NCI-H1930 (cell line): ENCODE results near the gene OASL.

Experiments used
- DNase-seq, 2 experiments: peaks; one replicate each; lab custom pipeline; 2025; lab: John Stamatoyannopoulos, UW

Gene OASL

DNA sequence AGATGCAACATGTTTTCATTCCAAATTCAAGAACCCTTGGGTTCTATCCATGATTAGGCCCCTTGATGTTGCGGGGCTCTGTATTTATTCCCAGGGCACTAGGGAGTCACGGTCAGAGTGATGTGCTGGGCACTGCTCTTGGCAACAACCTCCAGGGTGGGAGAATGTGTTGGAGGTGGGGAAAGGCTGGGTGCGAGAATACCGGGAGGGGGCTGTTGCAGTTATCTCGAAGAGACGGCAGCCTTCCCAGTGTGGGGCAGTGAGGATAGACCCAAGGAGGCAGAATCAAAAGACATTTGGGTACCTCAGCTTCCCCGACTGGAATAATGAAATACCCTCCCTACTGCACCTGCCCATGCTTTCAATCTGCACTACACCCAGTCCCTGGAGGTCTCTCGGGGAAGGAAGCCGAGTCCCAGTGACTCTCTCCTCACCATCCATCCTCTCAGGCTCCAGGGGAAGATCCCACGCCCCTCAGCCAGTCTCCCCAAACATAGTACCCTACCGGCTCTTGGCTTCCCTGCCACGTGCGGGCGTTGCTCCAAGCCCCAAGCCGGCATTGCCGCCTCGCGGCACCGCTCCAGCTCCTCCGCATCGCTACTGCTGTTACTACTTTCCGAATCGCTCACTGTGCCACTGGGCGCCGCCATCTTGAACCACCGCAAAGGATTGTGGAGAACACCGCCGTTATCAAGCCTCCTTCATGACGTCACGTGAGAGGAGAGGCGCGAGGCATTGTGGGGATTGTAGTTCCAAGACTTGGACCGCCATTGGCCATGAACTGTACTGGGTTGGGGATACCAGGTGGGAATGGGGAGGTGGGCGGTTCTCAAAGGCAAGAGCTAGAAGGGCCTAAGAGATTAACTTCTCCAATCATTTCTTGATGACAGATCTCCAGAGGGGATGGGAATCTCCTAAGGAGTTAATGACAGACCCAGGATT is 22.9 kb downstream of the OASL start, which contains the start of gene C12orf43:
TSS of gene C12orf43 (minus strand) at position 663 of the 942 bp plus-strand sequence. CDS start at position 650, 13 bp downstream.
- peak; percentile 87 to 91 for DNase-seq

DNA sequence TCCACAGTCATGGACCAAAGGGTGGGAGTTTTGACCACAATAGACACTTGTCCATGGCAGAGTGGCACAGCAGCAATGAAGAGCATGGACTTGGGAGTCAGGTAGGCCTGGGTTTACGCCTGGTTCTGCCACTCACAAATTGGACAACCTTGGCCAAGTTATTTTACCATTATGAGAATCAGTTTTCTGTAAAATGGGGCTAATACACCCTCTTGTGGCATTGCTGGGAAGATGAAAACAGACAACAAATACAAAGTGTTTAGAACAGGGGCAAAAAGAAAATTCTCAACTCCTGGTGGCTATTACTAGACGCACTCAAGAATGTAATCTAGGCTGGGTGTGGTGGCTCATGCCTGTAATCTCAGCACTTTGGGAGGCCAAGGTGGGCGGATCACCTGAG is 25.3 kb downstream of the OASL start:
- DNase-seq = no peak

DNA sequence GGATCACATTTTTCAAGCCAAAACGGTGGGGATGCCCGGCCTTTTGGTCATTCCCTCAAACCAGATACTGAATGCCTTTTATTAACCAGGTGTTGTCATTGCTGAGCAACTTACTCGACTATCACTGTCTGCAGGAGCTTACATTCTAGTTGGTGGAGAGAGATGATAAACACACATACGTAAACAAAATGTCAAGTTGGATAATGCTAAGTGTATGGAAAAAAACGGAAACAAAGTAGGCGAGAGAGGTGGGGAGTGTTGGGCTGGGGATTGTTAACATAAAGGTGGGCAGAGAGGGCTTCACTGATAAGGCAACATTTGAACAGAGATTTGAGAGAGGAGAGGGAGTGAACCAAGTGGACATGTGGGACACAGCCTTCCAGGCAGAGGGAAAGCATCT is 27.2 kb downstream of the OASL start:
- no peak for DNase-seq

DNA sequence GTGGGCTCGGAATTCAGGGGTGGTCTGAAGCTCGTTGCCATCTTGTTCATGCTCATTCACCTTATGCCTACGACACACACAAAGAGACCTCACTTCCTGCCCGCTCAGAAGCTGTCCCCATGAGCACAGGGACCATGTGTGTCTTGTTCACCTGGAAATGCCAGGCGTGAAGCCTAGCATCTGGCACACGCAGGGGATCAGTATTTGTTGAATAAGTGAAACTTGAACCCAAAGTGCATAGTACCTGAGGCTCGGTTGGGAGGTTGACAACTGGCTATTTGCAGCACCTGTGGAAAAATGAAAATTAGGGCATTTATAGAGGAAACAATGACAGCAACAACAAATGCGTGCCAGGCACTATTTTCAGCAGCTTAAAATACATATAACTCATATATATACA is 28.2 kb downstream of the OASL start:
- DNase-seq = no peak

DNA sequence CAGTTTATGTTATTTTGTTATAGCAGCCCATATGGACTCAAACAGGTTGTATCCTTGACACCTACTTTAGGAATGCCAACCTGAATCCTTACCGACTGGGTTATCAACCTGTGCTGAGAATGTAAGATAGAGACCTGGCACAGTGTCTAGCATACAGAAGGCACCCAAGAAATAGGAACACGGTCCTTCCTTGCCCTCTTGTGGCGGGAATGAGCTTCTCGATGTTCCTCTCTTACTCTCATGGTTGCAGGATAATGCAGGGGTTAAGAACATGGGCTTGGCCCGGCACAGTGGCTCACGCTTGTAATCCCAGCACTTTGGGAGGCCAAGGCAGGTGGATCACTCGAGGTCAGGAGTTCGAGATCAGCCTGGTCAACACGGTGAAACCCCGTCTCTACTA is 29.3 kb downstream of the OASL start:
- no peak for DNase-seq

DNA sequence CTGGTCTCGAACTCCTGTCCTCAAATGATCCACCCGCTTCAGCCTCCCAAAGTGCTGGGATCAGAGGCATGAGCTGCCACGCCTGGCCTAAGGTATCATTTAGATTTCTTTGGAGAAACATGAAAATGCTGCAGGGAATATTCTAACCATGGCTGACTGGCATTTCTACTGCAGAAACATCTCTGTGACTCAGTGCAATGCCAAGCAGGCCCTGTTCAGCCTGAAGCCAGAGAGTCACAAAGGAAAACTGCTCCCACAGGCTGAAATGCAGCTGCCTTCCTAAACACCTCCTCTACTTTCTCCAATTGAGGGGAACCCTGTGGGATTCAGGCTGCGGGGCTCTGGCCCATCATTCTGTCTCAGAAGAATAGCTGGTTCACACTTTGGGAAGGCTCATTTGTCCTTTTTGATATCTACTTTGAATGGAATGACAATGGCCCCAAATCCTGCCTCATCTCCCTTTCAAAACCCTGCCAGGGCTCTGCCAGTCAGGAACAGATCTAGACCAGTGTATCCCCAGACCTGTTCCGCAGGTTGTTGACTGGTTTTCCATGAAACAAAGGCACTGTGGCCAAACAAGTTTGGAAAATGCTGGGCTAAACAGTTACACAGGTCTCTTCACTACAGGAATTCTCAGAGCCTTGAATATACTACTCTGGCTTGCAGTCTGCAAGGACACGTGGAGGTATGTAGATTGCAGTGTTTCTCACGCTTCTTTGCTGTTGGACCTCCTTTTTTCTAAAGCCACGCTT is 30.5 kb downstream of the OASL start:
- DNase-seq = no peak

DNA sequence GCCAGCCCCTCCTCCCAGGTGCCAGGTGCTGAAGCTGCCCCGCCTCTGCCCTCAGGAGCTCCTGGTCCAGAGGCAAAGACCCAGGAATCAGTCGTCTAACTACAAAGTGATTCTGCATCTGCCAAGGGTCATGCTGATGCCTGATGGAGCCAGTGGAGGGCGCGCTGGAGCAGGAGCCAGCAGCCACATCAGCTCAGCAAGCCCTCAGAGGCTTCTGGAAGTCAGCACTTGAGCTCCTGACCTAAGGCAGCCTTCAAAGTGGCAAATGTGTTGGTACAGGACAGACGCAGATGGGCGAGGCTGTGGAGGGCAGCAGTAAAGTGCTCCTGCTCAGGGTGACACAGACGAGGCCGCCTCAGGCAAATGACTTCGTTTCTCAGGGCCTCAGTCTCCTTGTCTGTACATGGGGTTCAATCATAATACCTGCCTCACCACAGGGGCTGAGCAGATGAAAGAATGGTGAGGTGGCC is 33.7 kb downstream of the OASL start:
- DNase-seq = no peak

DNA sequence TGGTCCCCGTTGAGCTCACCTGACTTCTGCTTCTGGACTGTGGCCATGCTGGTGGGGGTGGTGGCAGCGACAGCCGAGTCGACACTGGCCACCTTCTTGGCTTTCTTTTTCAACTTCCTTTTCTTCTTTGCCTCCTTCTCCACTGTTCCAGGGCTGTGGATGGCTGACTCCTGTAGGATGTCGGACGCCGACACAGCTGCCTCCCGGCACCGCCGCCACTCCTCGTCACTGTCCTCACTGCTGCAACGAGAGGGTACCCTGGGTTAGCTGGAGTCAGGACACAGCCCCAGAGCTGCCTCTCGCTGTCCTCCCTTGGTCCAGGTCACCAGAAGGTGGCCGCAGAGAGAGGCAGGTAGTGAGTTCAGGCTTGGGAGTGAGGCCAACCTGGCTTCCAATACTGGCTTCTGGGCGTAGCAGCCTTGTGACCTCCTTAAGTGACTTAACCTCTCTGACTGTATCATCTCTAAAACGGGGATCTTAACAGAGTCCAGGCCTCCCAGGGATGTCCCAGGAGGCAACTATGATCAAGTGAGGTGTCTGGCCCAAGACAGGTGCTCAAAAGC is 34.7 kb downstream of the OASL start:
- DNase-seq = no peak

DNA sequence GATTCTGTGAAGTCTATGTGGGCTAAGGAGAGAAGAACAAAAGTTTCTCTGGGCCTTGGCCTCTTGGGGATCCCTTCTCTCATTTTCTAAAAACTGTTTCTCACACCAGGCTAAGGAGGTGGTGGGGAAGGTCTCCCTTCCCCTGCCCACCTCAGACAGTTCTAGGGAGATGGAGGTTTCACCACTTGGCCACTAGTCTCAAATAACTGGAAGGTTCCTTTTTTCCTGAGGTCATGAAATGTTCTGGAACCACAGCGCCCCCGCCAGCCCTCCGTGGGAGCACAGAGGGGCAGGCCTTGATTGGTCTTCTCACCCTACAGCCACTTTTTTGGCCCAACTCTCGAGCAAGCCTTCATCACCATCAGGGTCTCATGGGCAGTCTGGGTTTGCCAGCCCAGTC is 35.4 kb downstream of the OASL start:
- DNase-seq = no peak

DNA sequence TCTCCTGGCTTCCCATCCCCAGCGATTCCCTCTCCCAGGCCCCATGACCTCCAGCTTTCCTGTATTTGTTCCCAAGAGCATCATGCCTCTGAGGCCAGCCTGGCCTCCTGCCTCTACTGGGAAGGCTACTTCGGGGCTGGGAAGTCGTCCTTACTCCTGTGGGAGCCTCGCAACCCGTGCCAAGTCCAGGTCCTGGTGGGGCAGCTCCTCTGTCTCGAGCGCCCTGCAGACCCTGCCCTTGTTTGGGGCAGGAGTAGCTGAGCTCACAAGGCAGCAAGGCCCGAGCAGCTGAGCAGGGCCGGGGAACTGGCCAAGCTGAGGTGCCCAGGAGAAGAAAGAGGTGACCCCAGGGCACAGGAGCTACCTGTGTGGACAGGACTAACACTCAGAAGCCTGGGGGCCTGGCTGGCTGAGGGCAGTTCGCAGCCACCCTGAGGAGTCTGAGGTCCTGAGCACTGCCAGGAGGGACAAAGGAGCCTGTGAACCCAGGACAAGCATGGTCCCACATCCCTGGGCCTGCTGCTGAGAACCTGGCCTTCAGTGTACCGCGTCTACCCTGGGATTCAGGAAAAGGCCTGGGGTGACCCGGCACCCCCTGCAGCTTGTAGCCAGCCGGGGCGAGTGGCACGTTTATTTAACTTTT is 37.1 kb downstream of the OASL start:
- no peak for DNase-seq

DNA sequence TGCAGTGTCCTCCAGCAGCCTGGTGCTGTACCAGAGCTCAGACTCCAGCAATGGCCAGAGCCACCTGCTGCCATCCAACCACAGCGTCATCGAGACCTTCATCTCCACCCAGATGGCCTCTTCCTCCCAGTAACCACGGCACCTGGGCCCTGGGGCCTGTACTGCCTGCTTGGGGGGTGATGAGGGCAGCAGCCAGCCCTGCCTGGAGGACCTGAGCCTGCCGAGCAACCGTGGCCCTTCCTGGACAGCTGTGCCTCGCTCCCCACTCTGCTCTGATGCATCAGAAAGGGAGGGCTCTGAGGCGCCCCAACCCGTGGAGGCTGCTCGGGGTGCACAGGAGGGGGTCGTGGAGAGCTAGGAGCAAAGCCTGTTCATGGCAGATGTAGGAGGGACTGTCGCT is 38.0 kb downstream of the OASL start:
- no peak for DNase-seq

DNA sequence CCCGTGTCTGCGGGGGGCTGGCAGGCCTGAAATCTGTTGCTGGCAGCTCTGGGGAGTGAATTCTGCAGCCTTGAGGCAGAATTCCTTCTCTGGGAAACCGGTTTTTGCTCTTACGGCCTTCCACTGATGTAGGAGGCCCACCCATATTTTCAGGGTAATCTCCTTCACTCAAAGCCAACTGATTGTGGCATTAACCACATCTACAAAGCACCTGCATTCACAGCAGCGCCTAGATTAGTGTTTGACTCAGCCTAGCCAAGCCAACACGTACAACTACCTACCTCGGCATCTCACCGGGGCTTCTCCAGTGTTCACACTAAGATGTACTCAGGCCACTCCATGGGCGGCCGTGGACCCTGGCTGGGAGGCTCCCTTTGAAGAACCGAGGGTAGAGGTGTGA is 38.5 kb downstream of the OASL start:
- DNase-seq = no peak

DNA sequence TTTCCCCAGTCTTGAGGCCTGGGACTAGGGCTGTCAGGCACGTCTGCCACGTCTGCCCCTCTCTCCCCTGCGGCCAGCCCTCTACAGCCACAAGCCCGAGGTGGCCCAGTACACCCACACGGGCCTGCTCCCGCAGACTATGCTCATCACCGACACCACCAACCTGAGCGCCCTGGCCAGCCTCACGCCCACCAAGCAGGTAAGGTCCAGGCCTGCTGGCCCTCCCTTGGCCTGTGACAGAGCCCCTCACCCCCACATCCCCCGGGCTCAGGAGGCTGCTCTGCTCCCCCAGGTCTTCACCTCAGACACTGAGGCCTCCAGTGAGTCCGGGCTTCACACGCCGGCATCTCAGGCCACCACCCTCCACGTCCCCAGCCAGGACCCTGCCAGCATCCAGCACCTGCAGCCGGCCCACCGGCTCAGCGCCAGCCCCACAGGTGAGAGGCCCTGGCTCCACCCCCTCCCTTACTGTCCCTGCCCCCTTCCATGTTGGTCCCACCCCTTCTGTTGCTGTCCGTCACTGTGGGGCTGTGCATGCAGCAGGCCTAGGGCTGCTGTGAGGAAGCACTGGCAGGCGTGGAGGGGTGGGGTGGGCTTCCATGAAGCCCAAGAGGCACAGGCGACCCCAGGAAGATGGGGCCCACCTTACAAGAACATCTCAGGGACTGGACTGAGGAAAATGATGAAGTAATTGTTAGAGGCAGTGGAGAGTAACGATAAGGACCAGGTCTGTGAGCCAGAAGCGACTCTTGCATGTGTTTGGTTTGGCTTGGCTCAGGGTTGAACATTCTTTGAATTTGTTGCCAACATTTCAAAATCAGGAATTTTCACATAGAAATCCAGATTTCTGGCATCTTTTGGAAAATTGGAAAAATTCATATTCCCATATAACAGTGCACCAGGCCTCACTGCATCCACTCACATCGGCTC is 39.6 kb downstream of the OASL start:
- DNase-seq = no peak

DNA sequence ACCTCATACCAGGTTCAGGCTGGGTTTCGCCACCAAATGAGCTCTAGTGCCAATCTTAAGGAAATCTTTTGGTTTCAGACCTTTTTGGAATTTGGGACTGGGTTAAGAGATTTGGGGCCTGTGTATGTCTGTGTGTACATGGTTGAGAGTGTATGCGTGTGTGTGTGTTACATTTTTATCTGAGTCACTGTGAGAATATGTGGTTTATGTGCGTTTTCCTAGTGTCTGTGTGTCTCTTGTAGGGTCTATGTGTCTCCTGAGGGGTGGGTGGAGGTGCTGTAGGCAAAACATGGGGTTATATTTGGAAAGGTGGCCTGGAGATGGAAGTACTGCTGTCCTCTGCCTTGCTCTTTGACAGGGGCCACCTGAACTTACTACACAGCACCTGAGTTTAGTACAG is 40.6 kb downstream of the OASL start:
- DNase-seq = no peak

DNA sequence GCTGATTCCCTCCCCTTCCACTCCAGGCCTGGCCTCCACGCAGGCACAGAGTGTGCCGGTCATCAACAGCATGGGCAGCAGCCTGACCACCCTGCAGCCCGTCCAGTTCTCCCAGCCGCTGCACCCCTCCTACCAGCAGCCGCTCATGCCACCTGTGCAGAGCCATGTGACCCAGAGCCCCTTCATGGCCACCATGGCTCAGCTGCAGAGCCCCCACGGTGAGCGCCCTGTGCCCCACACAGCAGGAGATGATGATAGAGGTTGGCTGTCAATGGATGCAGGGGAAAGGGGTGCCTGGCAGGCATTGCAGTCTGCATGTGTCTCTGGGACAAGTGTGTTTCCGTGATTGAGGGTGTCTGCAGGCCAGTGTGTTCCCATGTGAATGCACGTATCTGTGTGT is 41.6 kb downstream of the OASL start:
- no peak for DNase-seq

DNA sequence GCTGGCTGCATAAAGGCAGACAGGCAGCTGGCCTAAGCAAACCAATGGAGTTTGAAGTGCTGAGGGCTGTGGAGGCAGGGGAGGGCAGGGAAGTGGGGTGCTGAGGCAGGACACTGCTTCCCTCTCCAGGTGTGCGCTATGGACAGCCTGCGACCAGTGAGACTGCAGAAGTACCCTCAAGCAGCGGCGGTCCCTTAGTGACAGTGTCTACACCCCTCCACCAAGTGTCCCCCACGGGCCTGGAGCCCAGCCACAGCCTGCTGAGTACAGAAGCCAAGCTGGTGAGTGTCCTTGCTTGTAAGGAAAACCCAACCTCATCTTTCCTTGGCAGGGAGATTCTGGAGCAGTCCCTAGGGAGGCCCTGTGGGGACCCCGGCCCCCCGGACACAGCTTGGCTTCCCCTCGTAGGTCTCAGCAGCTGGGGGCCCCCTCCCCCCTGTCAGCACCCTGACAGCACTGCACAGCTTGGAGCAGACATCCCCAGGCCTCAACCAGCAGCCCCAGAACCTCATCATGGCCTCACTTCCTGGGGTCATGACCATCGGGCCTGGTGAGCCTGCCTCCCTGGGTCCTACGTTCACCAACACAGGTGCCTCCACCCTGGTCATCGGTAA is 42.8 kb downstream of the OASL start:
- DNase-seq = no peak

DNA sequence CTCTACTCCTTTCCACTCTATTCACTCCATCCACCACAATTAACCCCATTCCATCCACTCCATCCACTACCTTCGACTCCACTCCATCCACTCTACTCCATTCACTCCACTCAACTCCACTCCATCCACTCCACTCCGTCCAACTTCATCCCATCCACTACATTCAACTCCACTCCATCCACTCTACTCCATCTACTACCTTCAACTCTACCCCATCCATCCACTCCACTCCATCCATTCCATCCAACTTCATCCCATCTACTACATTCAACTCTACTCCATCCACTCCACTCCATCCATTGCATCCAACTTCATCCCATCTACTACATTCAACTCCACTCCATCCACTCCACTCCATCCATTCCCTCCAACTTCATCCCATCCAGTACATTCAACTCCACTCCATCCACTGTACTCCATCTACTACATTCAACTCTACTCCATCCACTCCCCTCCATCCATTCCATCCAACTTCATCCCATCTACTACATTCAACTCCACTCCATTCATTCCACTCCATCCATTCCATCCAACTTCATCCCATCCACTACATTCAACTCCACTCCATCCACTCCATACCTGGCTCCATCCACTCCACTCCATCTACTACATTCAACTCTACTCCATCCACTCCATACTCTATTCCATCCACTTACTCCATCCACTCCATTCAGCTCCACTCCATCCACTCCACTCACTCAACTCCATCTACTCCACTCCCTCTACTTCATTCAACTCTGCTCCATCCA is 44.3 kb downstream of the OASL start:
- DNase-seq = no peak

DNA sequence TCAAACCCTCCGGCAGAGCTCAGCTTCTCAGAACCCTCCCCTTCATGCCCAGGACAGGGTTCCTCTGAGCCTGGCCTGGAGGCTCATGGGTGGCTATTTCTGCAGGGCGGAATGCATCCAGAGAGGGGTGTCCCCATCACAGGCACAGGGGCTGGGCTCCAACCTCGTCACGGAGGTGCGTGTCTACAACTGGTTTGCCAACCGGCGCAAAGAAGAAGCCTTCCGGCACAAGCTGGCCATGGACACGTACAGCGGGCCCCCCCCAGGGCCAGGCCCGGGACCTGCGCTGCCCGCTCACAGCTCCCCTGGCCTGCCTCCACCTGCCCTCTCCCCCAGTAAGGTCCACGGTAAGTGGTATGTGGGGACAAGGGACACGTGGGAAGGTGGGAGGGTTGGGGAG is 45.0 kb downstream of the OASL start:
- DNase-seq = no peak

DNA sequence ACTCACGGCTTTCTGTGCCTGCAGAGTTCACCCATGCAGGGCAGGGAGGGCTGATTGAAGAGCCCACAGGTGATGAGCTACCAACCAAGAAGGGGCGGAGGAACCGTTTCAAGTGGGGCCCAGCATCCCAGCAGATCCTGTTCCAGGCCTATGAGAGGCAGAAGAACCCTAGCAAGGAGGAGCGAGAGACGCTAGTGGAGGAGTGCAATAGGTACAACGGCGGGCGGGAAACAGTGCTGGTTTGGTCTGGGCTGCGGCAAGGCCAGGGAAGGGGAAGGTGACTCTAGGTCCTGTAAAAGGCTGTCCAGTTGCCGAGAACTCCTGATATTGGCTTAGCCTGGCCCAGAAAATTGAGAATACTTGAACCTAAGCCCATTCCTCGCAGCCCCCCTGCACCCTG is 45.5 kb downstream of the OASL start:
- DNase-seq = no peak

DNA sequence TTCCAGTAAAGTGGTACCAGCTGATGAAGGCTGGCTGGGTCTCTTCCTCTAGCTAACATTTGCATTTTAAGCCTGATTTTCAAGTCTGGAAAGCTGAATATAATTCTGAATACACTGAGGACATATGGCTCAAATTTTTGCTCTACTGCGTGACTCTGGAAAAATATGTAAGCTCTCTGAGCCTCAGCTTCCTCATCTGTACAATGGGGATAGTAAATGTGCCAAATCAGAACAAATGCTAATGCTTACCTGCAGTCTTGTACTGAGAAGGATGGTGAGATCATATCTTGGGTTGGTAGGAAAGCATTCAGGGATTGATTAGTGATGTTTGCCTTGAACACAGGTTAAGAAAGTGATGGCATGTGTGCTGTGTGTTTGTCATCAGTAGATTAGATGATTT is 46.1 kb downstream of the OASL start:
- no peak for DNase-seq
